ENCODE measurements around the gene GRAMD2B. TPM values are rescaled to one million over a fixed set of nuclear protein-coding genes. Genes with fewer than 3 reads are reported as not detected.

Gene GRAMD2B
- total RNA-seq, 2 experiments from 2014 or later: 9.7 to 13.9 TPM

GRCh38 chr5:126450346-126450745 is 27.1 kb downstream of the GRAMD2B start:
- intact Hi-C loops (cut with DNase I, micrococcal nuclease): loop anchor here (1.0 to 5.0 kb wide), 4 partner anchors 22 to 78 kb away; partner anchors contain the start of gene GRAMD2B (in 1 of the 2)
- H3K27me3 Mint-ChIP-seq: no peaks in the 10 kb centered on the region

GRCh38 chr5:126450907-126451306 is 27.7 kb downstream of the GRAMD2B start:
- Mint-ChIP-seq H3K9me3 (ENCODE audit: low read depth) (no peaks in the 10 kb centered on the region), H3K27ac (peak overlapping the region; percentile 100), H3K36me3 (ENCODE audit: low read depth) (peaks cover 23% of the 10 kb centered on the region), H3K27me3 (no peaks in the 10 kb centered on the region), H3K4me3 (peak overlapping the region; percentile 79), H3K4me1 (peaks cover 71% of the 10 kb centered on the region)
- ChIA-PET CTCF (interaction anchor here (1.6 kb wide), 1 partner anchor 18 kb away, joined by 4 read pairs; no protein-coding TSS in a partner anchor), POLR2A (no interaction called here)
- intact Hi-C loops (cut with DNase I, micrococcal nuclease): loop anchor here (1.0 to 5.0 kb wide), 4 partner anchors 22 to 79 kb away; partner anchors contain the start of gene GRAMD2B (in 1 of the 2)
- DNase-seq: no peak
- no peak for ATAC-seq

More at GRCh38 chr5:126450346-126450745, 27.1 kb downstream of the GRAMD2B start:
- POLR2A ChIA-PET: interaction anchor here (0.7 to 1.4 kb wide), 5 partner anchors 12 to 27 kb away, joined by 3 to 11 read pairs (median 3); partner anchors contain the start of gene GRAMD2B
- no peaks in the 10 kb centered on the region for H3K9me3 Mint-ChIP-seq (ENCODE audit: low read depth)
- peaks cover 77% of the 10 kb centered on the region for H3K4me1 Mint-ChIP-seq
- H3K4me3 Mint-ChIP-seq: peak overlapping the region; percentile 79
- DNase-seq (peak; percentile 45), ATAC-seq (peak; percentile 57)
- H3K27ac Mint-ChIP-seq: peak overlapping the region; percentile 100
- CTCF ChIA-PET: interaction anchor here (0.6 to 1.6 kb wide), 5 partner anchors 8 to 49 kb away, joined by 3 to 4 read pairs (median 3); partner anchors contain the start of gene GRAMD2B
- H3K36me3 Mint-ChIP-seq (ENCODE audit: low read depth): peaks cover 23% of the 10 kb centered on the region

- Mint-ChIP-seq H3K4me1 (peaks cover 62% of the 10 kb centered on the region), H3K36me3 (ENCODE audit: low read depth) (peaks cover 21% of the 10 kb centered on the region), H3K9me3 (ENCODE audit: low read depth) (no peaks in the 10 kb centered on the region), H3K4me3 (no peak overlapping the region), H3K27ac (peak overlapping the region; percentile 6), H3K27me3 (no peaks in the 10 kb centered on the region)
- ATAC-seq (no peak), DNase-seq (no peak)
- POLR2A ChIA-PET: no interaction called here
- CTCF ChIA-PET: no interaction called here
- intact Hi-C loops (cut with DNase I, micrococcal nuclease): loop anchor here in 1 of 2 experiments (5.0 kb wide), 2 partner anchors 50 to 80 kb away; no protein-coding TSS in a partner anchor
Observed at GRCh38 chr5:126452477-126452876, 29.3 kb downstream of the GRAMD2B start.

GRCh38 chr5:126454081-126454480 is 30.9 kb downstream of the GRAMD2B start:
- intact Hi-C loops (cut with DNase I, micrococcal nuclease): loop anchor here in 1 of 2 experiments (5.0 kb wide), 2 partner anchors 48 to 82 kb away; no protein-coding TSS in a partner anchor
- H3K36me3 Mint-ChIP-seq (ENCODE audit: low read depth): peaks cover 23% of the 10 kb centered on the region
- DNase-seq (no peak), ATAC-seq (no peak)
- H3K9me3 Mint-ChIP-seq (ENCODE audit: low read depth): no peaks in the 10 kb centered on the region
- no peak overlapping the region for H3K4me3 Mint-ChIP-seq
- no peak overlapping the region for H3K27ac Mint-ChIP-seq
- ChIA-PET POLR2A (no interaction called here), CTCF (no interaction called here)
- no peaks in the 10 kb centered on the region for H3K27me3 Mint-ChIP-seq
- peaks cover 50% of the 10 kb centered on the region for H3K4me1 Mint-ChIP-seq

GRCh38 chr5:126454535-126454934 is 31.3 kb downstream of the GRAMD2B start:
- H3K9me3 Mint-ChIP-seq (ENCODE audit: low read depth): no peaks in the 10 kb centered on the region
- CTCF ChIA-PET: no interaction called here
- peaks cover 23% of the 10 kb centered on the region for H3K36me3 Mint-ChIP-seq (ENCODE audit: low read depth)
- H3K4me1 Mint-ChIP-seq: peaks cover 47% of the 10 kb centered on the region
- POLR2A ChIA-PET: no interaction called here
- no peak for DNase-seq
- ATAC-seq: no peak
- no peak overlapping the region for H3K4me3 Mint-ChIP-seq
- no peak overlapping the region for H3K27ac Mint-ChIP-seq
- intact Hi-C loops (cut with DNase I, micrococcal nuclease): loop anchor here in 1 of 2 experiments (5.0 kb wide), 2 partner anchors 48 to 82 kb away; no protein-coding TSS in a partner anchor
- H3K27me3 Mint-ChIP-seq: no peaks in the 10 kb centered on the region

- DNase-seq (no peak), ATAC-seq (no peak)
- CTCF ChIA-PET: interaction anchor here (0.7 to 1.5 kb wide), 2 partner anchors 11 to 48 kb away, joined by 3 to 4 read pairs; no protein-coding TSS in a partner anchor
- intact Hi-C loops (cut with DNase I, micrococcal nuclease): no loop called here
- peaks cover 26% of the 10 kb centered on the region for H3K36me3 Mint-ChIP-seq (ENCODE audit: low read depth)
- no peaks in the 10 kb centered on the region for H3K27me3 Mint-ChIP-seq
- POLR2A ChIA-PET: no interaction called here
- no peak overlapping the region for H3K4me3 Mint-ChIP-seq
- peaks cover 40% of the 10 kb centered on the region for H3K4me1 Mint-ChIP-seq
- no peak overlapping the region for H3K27ac Mint-ChIP-seq
- no peaks in the 10 kb centered on the region for H3K9me3 Mint-ChIP-seq (ENCODE audit: low read depth)
Observed at GRCh38 chr5:126455264-126455663, 32.1 kb downstream of the GRAMD2B start.

- no peak for ATAC-seq
- Mint-ChIP-seq H3K4me1 (peaks cover 35% of the 10 kb centered on the region), H3K36me3 (ENCODE audit: low read depth) (peaks cover 26% of the 10 kb centered on the region), H3K27ac (no peak overlapping the region), H3K9me3 (ENCODE audit: low read depth) (no peaks in the 10 kb centered on the region), H3K27me3 (no peaks in the 10 kb centered on the region), H3K4me3 (no peak overlapping the region)
- intact Hi-C loops (cut with DNase I, micrococcal nuclease): no loop called here
- POLR2A ChIA-PET: no interaction called here
- no peak for DNase-seq
- CTCF ChIA-PET: interaction anchor here (0.6 to 1.5 kb wide), 4 partner anchors 12 to 102 kb away, joined by 3 to 4 read pairs (median 4); no protein-coding TSS in a partner anchor
Observed at GRCh38 chr5:126455728-126456127, 32.5 kb downstream of the GRAMD2B start.

GRCh38 chr5:126456217-126456820 is 33.1 kb downstream of the GRAMD2B start:
- Mint-ChIP-seq H3K4me3 (no peak overlapping the region), H3K27ac (peak overlapping the region; percentile 38), H3K27me3 (no peaks in the 10 kb centered on the region), H3K36me3 (ENCODE audit: low read depth) (peaks cover 26% of the 10 kb centered on the region), H3K4me1 (peaks cover 33% of the 10 kb centered on the region), H3K9me3 (ENCODE audit: low read depth) (no peaks in the 10 kb centered on the region)
- ChIA-PET CTCF (interaction anchor here (0.6 to 1.5 kb wide), 4 partner anchors 12 to 102 kb away, joined by 3 to 4 read pairs (median 4); no protein-coding TSS in a partner anchor), POLR2A (no interaction called here)
- no peak for DNase-seq
- intact Hi-C loops (cut with DNase I, micrococcal nuclease): no loop called here
- ATAC-seq: no peak

- H3K36me3 Mint-ChIP-seq (ENCODE audit: low read depth): peaks cover 8% of the 10 kb centered on the region
- intact Hi-C loops (cut with DNase I, micrococcal nuclease): no loop called here
- ChIA-PET POLR2A (no interaction called here), CTCF (interaction anchor here (0.6 to 1.2 kb wide), 2 partner anchors 78 to 158 kb away, joined by 3 to 4 read pairs; no protein-coding TSS in a partner anchor)
- no peaks in the 10 kb centered on the region for H3K9me3 Mint-ChIP-seq (ENCODE audit: low read depth)
- H3K4me3 Mint-ChIP-seq: no peak overlapping the region
- DNase-seq (no peak), ATAC-seq (no peak)
- no peaks in the 10 kb centered on the region for H3K27me3 Mint-ChIP-seq
- peaks cover 35% of the 10 kb centered on the region for H3K4me1 Mint-ChIP-seq
- H3K27ac Mint-ChIP-seq: no peak overlapping the region
Observed at GRCh38 chr5:126460459-126460858, 37.2 kb downstream of the GRAMD2B start.

GRCh38 chr5:126460977-126461376 is 37.8 kb downstream of the GRAMD2B start:
- no peak for DNase-seq
- ChIA-PET CTCF (interaction anchor here (0.6 to 1.2 kb wide), 2 partner anchors 78 to 157 kb away, joined by 3 to 4 read pairs; no protein-coding TSS in a partner anchor), POLR2A (no interaction called here)
- Mint-ChIP-seq H3K9me3 (ENCODE audit: low read depth) (no peaks in the 10 kb centered on the region), H3K36me3 (ENCODE audit: low read depth) (peaks cover 8% of the 10 kb centered on the region), H3K4me1 (peaks cover 35% of the 10 kb centered on the region), H3K4me3 (no peak overlapping the region), H3K27me3 (no peaks in the 10 kb centered on the region), H3K27ac (no peak overlapping the region)
- no peak for ATAC-seq
- intact Hi-C loops (cut with DNase I, micrococcal nuclease): no loop called here

- H3K4me3 Mint-ChIP-seq: no peak overlapping the region
- peaks cover 32% of the 10 kb centered on the region for H3K4me1 Mint-ChIP-seq
- H3K27me3 Mint-ChIP-seq: no peaks in the 10 kb centered on the region
- intact Hi-C loops (cut with DNase I, micrococcal nuclease): no loop called here
- H3K36me3 Mint-ChIP-seq (ENCODE audit: low read depth): peaks cover 14% of the 10 kb centered on the region
- ATAC-seq: no peak
- ChIA-PET POLR2A (no interaction called here), CTCF (interaction anchor here (1.2 to 1.3 kb wide), 2 partner anchors 36 to 38 kb away, joined by 4 to 8 read pairs; no protein-coding TSS in a partner anchor)
- no peak overlapping the region for H3K27ac Mint-ChIP-seq
- DNase-seq: no peak
- no peaks in the 10 kb centered on the region for H3K9me3 Mint-ChIP-seq (ENCODE audit: low read depth)
Observed at GRCh38 chr5:126461838-126462237, 38.6 kb downstream of the GRAMD2B start.

All from activated CD4-positive, alpha-beta T cell treated with anti-CD3 and anti-CD28 coated beads for 36 hours (primary cell).